K562 (cell line): Measurements from ENCODE around the gene PYGM.
A peak's percentile ranks its signal among the peaks of the same experiment; 100 is the strongest.

ENCODE experiments used
- ADNP ChIP-seq: fragments of 200-800 bp; sonication (Bioruptor generic); IDR thresholded peaks from 2 replicates; pipeline ENCODE4 v1.6.1; 2016; ENCODE audit warnings: missing genetic modification characterization, missing compliant biosample characterization
- EP300 ChIP-seq: IDR thresholded peaks from 2 replicates; pipeline ENCODE4 v1.6.1; 2012; ENCODE audit warnings: low read length, improper control_type of control experiment
- ESRRA ChIP-seq: fragments of 450-650 bp; IDR thresholded peaks from 2 replicates; pipeline ENCODE4 v1.6.1; 2014; ENCODE audit warnings: low read depth, mild to moderate bottlenecking, moderate library complexity, borderline replicate concordance
- EZH2 ChIP-seq: IDR thresholded peaks from 2 replicates; pipeline ENCODE4 v1.6.1; 2012; ENCODE audit warnings: low read depth, mild to moderate bottlenecking, inconsistent platforms, low read length, borderline replicate concordance
- GATAD2A ChIP-seq: fragments of 450-650 bp; IDR thresholded peaks from 2 replicates; pipeline ENCODE4 v1.6.1; 2017
- HCFC1 ChIP-seq: IDR thresholded peaks from 2 replicates; pipeline ENCODE4 v1.6.1; 2012; ENCODE audit warnings: low read depth, low read length, improper control_type of control experiment
- POLR2AphosphoS2 ChIP-seq: IDR thresholded peaks from 2 replicates; pipeline ENCODE4 v1.6.1; 2012; ENCODE audit warnings: low read length, improper control_type of control experiment
- POLR2AphosphoS5 ChIP-seq: IDR thresholded peaks from 2 replicates; pipeline ENCODE4 v1.6.1; 2011; ENCODE audit warnings: mild to moderate bottlenecking, low read depth, low read length, moderate library complexity; ENCODE audit not compliant: control insufficient read depth, insufficient read depth
- RFX5 ChIP-seq: IDR thresholded peaks from 2 replicates; pipeline ENCODE4 v1.6.1; 2011; ENCODE audit warnings: low read depth, mild to moderate bottlenecking, improper control_type of control experiment, low read length
- TOE1 ChIP-seq, 2 experiments: fragments of 450-650 bp in 1 of 2; sonication (generic) in 1 of 2; formaldehyde crosslinking in 1 of 2; IDR thresholded peaks; 2 replicates each; pipeline versions ENCODE4 v1.7.1 to v1.8.0; 2016 to 2022; ENCODE audit warnings: borderline replicate concordance in 2 of 2, mild to moderate bottlenecking in 2 of 2, antibody characterized with exemption in 1 of 2, inconsistent platforms in 1 of 2, low read depth in 1 of 2, missing genetic modification reagents in 1 of 2, moderate library complexity in 1 of 2
- TF ChIP-seq, protein P1 (sequence below): fragments of 450-650 bp; IDR thresholded peaks from 2 replicates; pipeline ENCODE4 v1.6.1; 2016
- TF ChIP-seq, protein P2 (sequence below): sonication (generic); formaldehyde crosslinking; IDR thresholded peaks from 2 replicates; pipeline ENCODE4 v1.8.1; 2023; ENCODE audit warnings: mild to moderate bottlenecking, missing genetic modification reagents
- TF ChIP-seq, protein P3 (sequence below), 2 experiments: fragments of 450-650 bp in 1 of 2; sonication (generic) in 1 of 2; formaldehyde crosslinking in 1 of 2; IDR thresholded peaks in 1 of 2; conservative IDR thresholded peaks in 1 of 2; 2 replicates each; pipeline versions ENCODE4 v1.6.1 to v1.8.1; 2016 to 2023; ENCODE audit warnings: mild to moderate bottlenecking in 2 of 2, moderate library complexity in 2 of 2, inconsistent platforms in 1 of 2, missing genetic modification reagents in 1 of 2

DNA sequence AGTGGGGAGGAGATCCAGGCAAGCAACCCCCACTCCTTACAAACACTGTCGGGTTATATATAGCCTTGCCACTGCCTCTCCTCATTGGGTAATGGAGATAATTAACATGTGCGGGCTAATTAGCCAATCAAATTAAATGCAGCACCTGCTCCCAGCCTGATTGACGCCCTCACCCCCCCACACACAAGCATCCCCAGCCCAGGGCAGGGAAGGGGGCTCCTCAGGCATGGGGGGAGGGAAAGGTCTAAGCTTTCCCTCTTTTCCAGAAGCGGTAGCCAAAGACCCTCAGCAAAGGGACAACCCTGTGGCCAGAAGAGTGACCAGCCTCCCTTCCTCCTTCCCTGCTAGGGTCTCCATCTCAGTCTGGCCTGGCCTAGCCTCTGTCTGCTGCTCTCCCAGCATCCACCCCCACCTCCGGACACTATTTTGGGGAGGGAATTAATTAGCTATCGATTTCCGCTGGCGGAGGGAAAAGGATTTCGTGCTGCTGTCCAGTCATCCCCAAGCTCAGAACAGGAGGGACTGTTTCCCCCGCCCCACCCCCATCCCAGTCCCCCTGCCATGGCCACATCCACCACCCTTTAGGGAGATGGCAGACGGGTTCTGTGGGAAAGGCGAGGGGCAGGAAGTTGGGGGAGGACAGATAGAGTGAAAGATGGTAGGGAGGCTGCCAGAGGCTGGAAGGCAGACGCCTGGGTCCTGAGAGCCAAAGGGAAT, 43.9 kb downstream of the PYGM start:
- TF ChIP-seq, protein P1, sequence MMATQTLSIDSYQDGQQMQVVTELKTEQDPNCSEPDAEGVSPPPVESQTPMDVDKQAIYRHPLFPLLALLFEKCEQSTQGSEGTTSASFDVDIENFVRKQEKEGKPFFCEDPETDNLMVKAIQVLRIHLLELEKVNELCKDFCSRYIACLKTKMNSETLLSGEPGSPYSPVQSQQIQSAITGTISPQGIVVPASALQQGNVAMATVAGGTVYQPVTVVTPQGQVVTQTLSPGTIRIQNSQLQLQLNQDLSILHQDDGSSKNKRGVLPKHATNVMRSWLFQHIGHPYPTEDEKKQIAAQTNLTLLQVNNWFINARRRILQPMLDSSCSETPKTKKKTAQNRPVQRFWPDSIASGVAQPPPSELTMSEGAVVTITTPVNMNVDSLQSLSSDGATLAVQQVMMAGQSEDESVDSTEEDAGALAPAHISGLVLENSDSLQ = 0 out of 2 replicates have a peak, but pooled peaks have one; percentile 21
- no peak for TF ChIP-seq HCFC1
- TF ChIP-seq RFX5 = no peak
- TF ChIP-seq, protein P2, sequence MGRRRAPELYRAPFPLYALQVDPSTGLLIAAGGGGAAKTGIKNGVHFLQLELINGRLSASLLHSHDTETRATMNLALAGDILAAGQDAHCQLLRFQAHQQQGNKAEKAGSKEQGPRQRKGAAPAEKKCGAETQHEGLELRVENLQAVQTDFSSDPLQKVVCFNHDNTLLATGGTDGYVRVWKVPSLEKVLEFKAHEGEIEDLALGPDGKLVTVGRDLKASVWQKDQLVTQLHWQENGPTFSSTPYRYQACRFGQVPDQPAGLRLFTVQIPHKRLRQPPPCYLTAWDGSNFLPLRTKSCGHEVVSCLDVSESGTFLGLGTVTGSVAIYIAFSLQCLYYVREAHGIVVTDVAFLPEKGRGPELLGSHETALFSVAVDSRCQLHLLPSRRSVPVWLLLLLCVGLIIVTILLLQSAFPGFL = no peak
- TF ChIP-seq, protein P3, sequence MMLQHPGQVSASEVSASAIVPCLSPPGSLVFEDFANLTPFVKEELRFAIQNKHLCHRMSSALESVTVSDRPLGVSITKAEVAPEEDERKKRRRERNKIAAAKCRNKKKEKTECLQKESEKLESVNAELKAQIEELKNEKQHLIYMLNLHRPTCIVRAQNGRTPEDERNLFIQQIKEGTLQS (IDR thresholded peaks at IDR 0.05) = no peak
- TF ChIP-seq, protein P3 (CRISPR knock-in tag; conservative IDR thresholded peaks at IDR 0.05) = no peak
- TF ChIP-seq ESRRA = no peak
- no peak for TF ChIP-seq POLR2AphosphoS5
- no peak for TF ChIP-seq EP300
- TF ChIP-seq EZH2 = no peak
- TF ChIP-seq GATAD2A = no peak
- no peak for TF ChIP-seq POLR2AphosphoS2
- TF ChIP-seq ADNP (tag) = no peak
- TF ChIP-seq TOE1 (IDR thresholded peaks at IDR 0.05; ENCODE audit: borderline replicate concordance) = no peak
- TF ChIP-seq TOE1 (CRISPR knock-in tag; IDR thresholded peaks at IDR 0.05; ENCODE audit: borderline replicate concordance, low read depth) = no peak
